ENCODE data around the gene NNAT.

DNA sequence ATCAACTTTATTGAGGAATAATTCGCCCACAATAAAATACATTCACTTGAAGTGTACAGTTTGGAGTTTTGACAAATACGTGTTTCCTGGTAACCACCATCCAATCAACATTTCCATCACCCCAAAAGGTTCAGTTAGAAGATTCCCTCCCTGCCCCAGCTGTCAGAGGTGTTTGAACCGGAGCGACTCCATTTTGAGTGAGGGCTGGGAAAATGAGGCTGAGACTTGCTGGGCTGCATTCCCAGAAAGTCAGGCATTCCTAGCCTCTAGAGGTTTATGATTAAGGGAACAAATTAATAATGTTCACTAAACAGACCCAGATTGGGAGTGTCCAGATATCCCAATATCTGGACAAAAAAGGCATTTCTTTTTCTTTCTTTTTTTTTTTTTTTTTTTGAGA is 39.6 kb downstream of the NNAT start:
- TF ChIP-seq, protein P1, sequence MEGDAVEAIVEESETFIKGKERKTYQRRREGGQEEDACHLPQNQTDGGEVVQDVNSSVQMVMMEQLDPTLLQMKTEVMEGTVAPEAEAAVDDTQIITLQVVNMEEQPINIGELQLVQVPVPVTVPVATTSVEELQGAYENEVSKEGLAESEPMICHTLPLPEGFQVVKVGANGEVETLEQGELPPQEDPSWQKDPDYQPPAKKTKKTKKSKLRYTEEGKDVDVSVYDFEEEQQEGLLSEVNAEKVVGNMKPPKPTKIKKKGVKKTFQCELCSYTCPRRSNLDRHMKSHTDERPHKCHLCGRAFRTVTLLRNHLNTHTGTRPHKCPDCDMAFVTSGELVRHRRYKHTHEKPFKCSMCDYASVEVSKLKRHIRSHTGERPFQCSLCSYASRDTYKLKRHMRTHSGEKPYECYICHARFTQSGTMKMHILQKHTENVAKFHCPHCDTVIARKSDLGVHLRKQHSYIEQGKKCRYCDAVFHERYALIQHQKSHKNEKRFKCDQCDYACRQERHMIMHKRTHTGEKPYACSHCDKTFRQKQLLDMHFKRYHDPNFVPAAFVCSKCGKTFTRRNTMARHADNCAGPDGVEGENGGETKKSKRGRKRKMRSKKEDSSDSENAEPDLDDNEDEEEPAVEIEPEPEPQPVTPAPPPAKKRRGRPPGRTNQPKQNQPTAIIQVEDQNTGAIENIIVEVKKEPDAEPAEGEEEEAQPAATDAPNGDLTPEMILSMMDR (conservative IDR thresholded peaks at IDR 0.05), result no peak
- no peak for TF ChIP-seq ZFX (IDR thresholded peaks at IDR 0.05)
